Middle frontal gyrus (tissue), 1 donor: ENCODE results near the gene CPED1.
"Not testable (repeated sequence)": the region's sequence is repeated elsewhere in the genome, so short reads cannot be mapped to it uniquely, and the experiment has no call there.

Experiments
- DNase-seq: peaks from one replicate; pipeline ENCODE4 v3.0.0-alpha.2; 2015; ENCODE audit warnings: low spot score; ENCODE audit errors: extremely low spot score

The CPED1 gene

GRCh38 chr7:121039510-121039822 is 51.0 kb downstream of the CPED1 start:
- DNase-seq, result no peak

GRCh38 chr7:121039994-121040393 is 51.5 kb downstream of the CPED1 start:
- DNase-seq, result no peak

GRCh38 chr7:121041516-121042148 is 53.1 kb downstream of the CPED1 start:
- no peak for DNase-seq

GRCh38 chr7:121042195-121042594 is 53.7 kb downstream of the CPED1 start:
- DNase-seq, result no peak

GRCh38 chr7:121042899-121043298 is 54.4 kb downstream of the CPED1 start:
- no peak for DNase-seq

- no peak for DNase-seq
Observed at GRCh38 chr7:121043314-121044234, 55.1 kb downstream of the CPED1 start.

- no peak for DNase-seq
Observed at GRCh38 chr7:121045090-121045489, 56.6 kb downstream of the CPED1 start.

- DNase-seq, result no peak
Observed at GRCh38 chr7:121046009-121046408, 57.5 kb downstream of the CPED1 start.

GRCh38 chr7:121046893-121047468 is 58.5 kb downstream of the CPED1 start:
- no peak for DNase-seq

GRCh38 chr7:121048195-121048594 is 59.7 kb downstream of the CPED1 start:
- DNase-seq, result no peak

- DNase-seq, result no peak
Observed at GRCh38 chr7:121049028-121049791, 60.7 kb downstream of the CPED1 start.

GRCh38 chr7:121049897-121050296 is 61.4 kb downstream of the CPED1 start:
- DNase-seq, result no peak

GRCh38 chr7:121053219-121053618 is 64.7 kb downstream of the CPED1 start:
- no peak for DNase-seq

- DNase-seq, result no peak
Observed at GRCh38 chr7:121054925-121055324, 66.4 kb downstream of the CPED1 start.

GRCh38 chr7:121057878-121058277 is 69.4 kb downstream of the CPED1 start:
- DNase-seq, result no peak

- no peak for DNase-seq
Observed at GRCh38 chr7:121058975-121059374, 70.5 kb downstream of the CPED1 start.

GRCh38 chr7:121059979-121060509 is 71.5 kb downstream of the CPED1 start:
- not testable (repeated sequence) for DNase-seq

GRCh38 chr7:121061677-121062582 is 73.4 kb downstream of the CPED1 start:
- DNase-seq, result no peak

- no peak for DNase-seq
Observed at GRCh38 chr7:121062671-121063279, 74.3 kb downstream of the CPED1 start.

- DNase-seq, result not testable (repeated sequence)
Observed at GRCh38 chr7:121067717-121068116, 79.2 kb downstream of the CPED1 start.
